LNCaP clone FGC (cell line): Measurements from ENCODE around the gene CHIC2.

Source experiments
- DNase-seq: peaks from one replicate; pipeline ENCODE4 v3.0.0-alpha.2; 2011; ENCODE audit warnings: low read depth
- H3K4me3 ChIP-seq: 2 replicates; pipeline ENCODE4 v1.5.1; 2011; ENCODE audit warnings: mild to moderate bottlenecking, low read depth, low read length, control low read depth
- TF ChIP-seq, protein P1 (sequence below): IDR thresholded peaks from 2 replicates; pipeline ENCODE4 v1.5.1; 2012; ENCODE audit warnings: mild to moderate bottlenecking; ENCODE audit not compliant: control insufficient read depth, insufficient read depth; ENCODE audit errors: extremely low read depth

The CHIC2 gene

GRCh38 chr4:53963781-53964180 is 100.6 kb downstream of the CHIC2 start:
- peak; percentile 54 for DNase-seq
- TF ChIP-seq, protein P1, sequence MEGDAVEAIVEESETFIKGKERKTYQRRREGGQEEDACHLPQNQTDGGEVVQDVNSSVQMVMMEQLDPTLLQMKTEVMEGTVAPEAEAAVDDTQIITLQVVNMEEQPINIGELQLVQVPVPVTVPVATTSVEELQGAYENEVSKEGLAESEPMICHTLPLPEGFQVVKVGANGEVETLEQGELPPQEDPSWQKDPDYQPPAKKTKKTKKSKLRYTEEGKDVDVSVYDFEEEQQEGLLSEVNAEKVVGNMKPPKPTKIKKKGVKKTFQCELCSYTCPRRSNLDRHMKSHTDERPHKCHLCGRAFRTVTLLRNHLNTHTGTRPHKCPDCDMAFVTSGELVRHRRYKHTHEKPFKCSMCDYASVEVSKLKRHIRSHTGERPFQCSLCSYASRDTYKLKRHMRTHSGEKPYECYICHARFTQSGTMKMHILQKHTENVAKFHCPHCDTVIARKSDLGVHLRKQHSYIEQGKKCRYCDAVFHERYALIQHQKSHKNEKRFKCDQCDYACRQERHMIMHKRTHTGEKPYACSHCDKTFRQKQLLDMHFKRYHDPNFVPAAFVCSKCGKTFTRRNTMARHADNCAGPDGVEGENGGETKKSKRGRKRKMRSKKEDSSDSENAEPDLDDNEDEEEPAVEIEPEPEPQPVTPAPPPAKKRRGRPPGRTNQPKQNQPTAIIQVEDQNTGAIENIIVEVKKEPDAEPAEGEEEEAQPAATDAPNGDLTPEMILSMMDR, result no peak

DNA sequence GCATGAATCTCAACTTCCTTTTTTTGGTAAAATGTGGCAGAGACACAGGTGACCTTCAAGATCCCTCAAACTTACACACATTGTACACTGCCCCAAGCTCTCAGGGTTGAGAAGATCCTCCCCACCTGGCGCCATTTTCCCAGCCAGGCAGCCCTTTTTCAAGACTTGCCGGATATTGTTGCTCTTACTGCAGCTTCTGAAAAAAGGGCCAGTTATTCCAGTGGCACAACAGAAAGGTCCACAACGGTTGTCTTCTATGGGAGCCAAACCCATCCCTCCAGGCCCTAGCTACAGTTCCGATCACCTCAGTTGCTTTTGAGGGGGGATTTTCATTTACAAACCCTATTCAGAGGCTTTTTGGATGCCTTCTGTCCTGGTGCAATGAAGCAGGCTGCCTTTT is 101.1 kb downstream of the CHIC2 start:
- H3K4me3 ChIP-seq, result no peak overlapping the region
- no peak for DNase-seq
- TF ChIP-seq, protein P1, result no peak

More at GRCh38 chr4:53963781-53964180, 100.6 kb downstream of the CHIC2 start:
- H3K4me3 ChIP-seq, result no peak overlapping the region

- DNase-seq, result no peak
- H3K4me3 ChIP-seq, result no peak overlapping the region
- TF ChIP-seq, protein P1, result no peak
Measured at GRCh38 chr4:53962516-53963225, 101.7 kb downstream of the CHIC2 start.

DNA sequence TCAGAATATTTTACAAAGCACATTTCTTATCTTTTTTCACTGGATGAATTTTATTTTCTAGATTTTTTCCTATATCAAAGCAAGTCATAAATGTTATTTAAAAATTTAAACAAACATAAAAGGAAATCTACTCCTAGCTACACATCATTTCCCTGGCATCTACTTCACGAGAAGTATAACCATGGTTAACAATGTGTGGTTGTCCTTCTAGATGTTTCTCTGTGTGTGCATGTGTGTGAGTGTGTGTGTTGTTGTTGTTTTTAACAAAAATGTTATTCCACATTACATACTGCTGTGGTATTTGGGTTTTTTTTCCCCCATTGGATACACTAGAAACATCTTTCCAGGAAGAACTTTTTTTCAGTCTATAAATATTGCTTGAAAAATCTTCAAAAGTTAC is 103.1 kb downstream of the CHIC2 start:
- TF ChIP-seq, protein P1, result no peak
- DNase-seq, result no peak
- no peak overlapping the region for H3K4me3 ChIP-seq

DNA sequence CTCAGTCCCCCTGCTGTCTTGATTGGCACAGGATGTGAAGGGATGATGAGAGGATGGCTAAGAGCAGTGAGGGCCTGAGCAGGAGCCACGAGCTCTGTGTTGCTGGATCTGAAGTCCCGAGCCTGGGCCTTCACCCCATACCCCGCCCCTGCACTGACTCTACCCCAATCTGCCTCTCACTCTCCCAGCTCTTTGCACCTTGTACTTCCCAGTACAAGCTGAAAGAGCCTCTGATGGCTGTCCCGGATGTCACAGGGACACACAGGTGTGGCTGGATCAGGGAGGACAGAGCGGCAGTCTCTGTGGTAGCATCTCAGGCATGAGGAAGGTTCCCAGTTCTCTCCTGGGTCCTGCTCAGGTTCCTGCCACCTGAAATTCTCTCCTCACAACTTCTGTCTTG is 103.6 kb downstream of the CHIC2 start:
- DNase-seq, result no peak
- no peak overlapping the region for H3K4me3 ChIP-seq
- TF ChIP-seq, protein P1, result no peak
